Upper lobe of left lung (tissue), 4 donors: ENCODE measurements around the gene RHBDD2.

ENCODE experiments used
- CTCF ChIP-seq, 6 experiments: fragments of 450-650 bp in 4 of 6; fragments of 200-600 bp in 2 of 6; sonication (generic) in 2 of 6; IDR thresholded peaks; one replicate each; pipeline ENCODE4 v1.5.1; 2016 to 2019; ENCODE audit warnings: antibody characterized with exemption in 6 of 6
- POLR2A ChIP-seq, 4 donors: fragments of 450-650 bp; IDR thresholded peaks; one replicate each; pipeline ENCODE4 v1.5.1; 2016 to 2017; ENCODE audit warnings: antibody characterized with exemption in 4 of 4, mild to moderate bottlenecking in 2 of 4
- POLR2AphosphoS5 ChIP-seq, 2 donors: sonication (generic); formaldehyde crosslinking; IDR thresholded peaks; one replicate each; pipeline ENCODE4 v1.5.1; 2017; ENCODE audit warnings: antibody characterized with exemption in 2 of 2

DNA sequence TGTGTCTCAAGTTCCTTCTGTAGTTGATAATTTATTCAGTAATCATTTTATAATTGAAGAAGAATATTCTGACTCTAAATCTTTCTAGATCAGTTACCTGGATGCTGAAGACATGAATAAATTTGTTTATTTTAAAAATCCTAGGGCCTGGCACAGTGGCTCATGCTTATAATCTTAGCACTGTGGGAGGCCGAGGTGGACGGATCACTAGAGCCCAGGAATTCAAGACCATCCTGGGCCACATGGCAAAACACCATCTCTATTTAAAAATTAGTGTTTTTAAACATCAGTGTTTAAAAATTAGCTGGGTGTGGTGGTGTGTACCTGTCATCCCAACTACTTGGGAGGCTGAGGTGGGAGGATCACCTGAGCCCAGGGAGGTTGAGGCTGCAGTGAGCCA lies 45.4 kb downstream of the RHBDD2 start:
- TF ChIP-seq CTCF (IDR thresholded peaks at IDR 0.05) (no peak), POLR2AphosphoS5 (IDR thresholded peaks at IDR 0.05) (no peak), POLR2A (IDR thresholded peaks at IDR 0.05) (no peak)
